ENCODE data around the gene VPS18. TPM values are rescaled to one million over a fixed set of nuclear protein-coding genes. Genes with fewer than 3 reads are reported as not detected.

Gene VPS18
- total RNA-seq = 10 to 100 TPM; 12.1 to 13.2 TPM

DNA sequence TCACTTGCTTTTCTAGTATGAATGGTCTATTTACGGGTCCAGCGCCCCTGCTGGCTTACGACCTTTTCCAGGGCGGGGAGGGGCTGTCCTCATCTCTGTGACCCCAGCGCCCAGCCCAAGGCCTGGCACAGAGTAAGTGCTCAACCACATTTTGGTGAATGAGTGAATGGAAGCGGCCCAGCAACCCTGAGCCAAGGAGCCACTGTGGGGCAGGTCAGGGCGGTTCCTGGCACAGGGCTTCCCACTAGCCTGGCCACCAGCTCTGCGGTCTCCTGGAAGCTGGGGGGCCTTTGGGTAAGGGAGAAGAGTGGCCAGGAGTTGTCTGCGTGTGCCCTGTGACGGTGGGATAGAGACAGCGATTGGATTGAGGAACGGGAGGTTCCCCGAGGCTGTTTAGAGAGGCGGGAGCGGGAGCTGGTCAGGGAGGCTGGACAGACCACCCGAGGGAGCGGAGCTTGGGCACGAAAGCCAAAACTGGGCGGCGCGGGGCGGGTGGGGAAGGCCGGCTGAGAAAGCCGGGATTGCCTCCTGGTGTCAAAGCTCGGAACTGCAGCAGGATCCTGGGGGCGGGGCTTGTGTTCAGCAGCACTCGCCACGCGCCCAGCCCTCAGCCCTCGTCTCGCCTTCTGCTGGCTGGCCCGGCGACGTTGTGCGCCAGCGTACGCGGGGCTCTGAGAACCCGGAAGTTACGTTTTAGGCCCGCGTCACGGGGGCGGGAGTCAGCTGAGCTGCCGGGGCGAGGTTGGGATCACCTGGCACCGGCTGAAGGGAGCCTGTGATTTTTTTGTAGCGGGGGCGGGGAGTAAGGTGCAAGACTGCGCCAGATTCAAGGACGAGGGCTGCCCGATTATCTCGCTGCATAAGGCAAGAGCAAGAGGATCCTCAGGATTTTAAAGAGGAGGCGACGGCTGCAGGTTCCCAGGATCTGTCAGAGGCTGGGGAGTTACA is at the start of gene VPS18:
TSS of gene VPS18 (plus strand) at position 718 of the 948 bp plus-strand sequence. CDS start 319 bp downstream, outside the sequence.
- Mint-ChIP-seq H3K9me3 (no peaks in the 10 kb centered on the region), H3K27ac (peak within 1 kb of the TSS; percentile 92), H3K4me3 (peak within 1 kb of the TSS; percentile 99), H3K4me1 (peaks cover 32% of the 10 kb centered on the region), H3K36me3 (peaks cover 6% of the 10 kb centered on the region), H3K27me3 (no peaks in the 10 kb centered on the region)
- DNase-seq = peak; percentile 99

- Mint-ChIP-seq H3K4me3 (peak overlapping the region; percentile 83), H3K27me3 (peaks cover 23% of the 10 kb centered on the region), H3K4me1 (peaks cover 15% of the 10 kb centered on the region), H3K36me3 (no peaks in the 10 kb centered on the region), H3K27ac (no peak overlapping the region), H3K9me3 (no peaks in the 10 kb centered on the region)
- peak; percentile 39 for DNase-seq
Measured at GRCh38 chr15:40844696-40845030, 49.6 kb upstream of the VPS18 start.

DNA sequence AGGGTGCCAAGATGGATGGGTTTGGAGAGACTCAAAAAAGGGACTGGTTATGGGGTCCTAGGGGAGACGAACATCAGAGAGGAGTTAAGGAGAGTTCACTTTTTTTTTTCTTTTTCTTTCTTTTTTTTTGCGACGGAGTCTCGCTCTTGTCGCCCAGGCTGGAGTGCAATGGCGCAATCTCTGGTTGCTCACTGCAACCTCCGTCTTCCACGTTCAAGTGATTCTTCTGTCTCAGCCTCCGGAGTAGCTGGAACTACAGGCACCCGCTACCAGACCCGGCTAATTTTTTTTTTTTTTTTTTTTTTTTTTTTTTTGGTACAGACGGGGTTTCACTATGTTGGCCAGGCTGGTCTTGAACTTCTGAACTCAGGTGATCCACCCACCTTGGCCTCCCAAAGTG is 49.2 kb upstream of the VPS18 start:
- H3K27ac Mint-ChIP-seq = no peak overlapping the region
- no peak for DNase-seq
- peak overlapping the region; percentile 83 for H3K4me3 Mint-ChIP-seq
- peaks cover 15% of the 10 kb centered on the region for H3K4me1 Mint-ChIP-seq
- H3K36me3 Mint-ChIP-seq = no peaks in the 10 kb centered on the region
- peaks cover 23% of the 10 kb centered on the region for H3K27me3 Mint-ChIP-seq
- no peaks in the 10 kb centered on the region for H3K9me3 Mint-ChIP-seq

DNA sequence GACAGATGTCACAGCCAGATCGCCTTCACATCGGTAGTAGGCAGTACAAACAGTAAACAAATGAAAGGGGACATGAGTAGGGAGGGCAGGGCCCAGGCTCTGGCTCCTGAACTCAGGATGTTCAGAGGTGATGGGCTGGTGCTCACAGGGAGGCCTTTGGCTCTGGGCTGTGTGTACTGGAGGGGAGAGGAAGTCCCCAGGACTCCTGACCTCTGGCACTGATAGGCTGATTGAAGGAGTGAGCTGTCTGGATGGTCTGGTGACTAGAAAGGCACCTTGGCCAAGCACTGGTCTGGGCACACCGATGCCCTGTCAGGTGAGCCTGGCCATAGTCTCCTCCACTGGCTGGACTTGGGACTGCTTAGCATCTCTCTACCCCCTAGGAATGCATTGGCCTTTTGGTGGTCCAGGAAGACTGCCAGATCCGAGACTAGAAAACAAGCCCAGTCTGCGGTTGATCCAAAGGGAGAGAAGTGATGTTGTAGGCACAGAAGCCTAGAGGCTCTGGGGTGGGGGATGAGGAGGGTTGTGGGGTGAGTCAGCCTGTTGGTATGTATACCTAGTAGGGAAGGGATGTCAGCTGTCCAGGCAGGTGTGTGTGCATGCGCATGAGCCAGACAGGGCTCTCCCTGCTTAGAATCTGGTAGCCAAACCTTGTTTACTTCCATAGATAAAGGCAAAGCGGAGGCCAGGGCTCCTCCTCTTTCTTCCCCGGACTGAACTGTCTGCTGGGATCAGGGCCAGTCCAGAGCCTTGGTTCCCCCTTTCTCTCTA is 48.6 kb upstream of the VPS18 start:
- DNase-seq = no peak
- no peaks in the 10 kb centered on the region for H3K9me3 Mint-ChIP-seq
- no peak overlapping the region for H3K4me3 Mint-ChIP-seq
- peaks cover 15% of the 10 kb centered on the region for H3K4me1 Mint-ChIP-seq
- H3K27me3 Mint-ChIP-seq = peaks cover 23% of the 10 kb centered on the region
- H3K36me3 Mint-ChIP-seq = no peaks in the 10 kb centered on the region
- H3K27ac Mint-ChIP-seq = no peak overlapping the region

DNA sequence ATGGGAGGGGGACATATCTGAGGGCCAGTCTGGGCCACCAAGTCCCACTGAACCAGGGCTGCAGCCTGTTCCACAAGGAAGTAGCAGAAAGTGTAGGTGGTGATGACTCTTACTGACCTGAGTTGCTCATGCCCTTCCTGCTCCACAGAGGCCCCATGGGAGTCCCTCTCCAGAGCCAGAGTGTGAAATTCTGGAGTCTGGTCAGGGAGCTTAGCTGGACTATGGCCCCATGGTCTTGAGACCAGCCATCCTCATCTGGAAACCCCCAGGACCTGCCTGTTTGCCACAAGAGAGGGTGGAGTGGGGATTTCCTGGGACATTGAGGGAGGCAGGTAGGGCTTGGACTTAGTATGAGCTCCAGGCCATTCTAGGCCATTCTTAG is 47.4 kb upstream of the VPS18 start:
- Mint-ChIP-seq H3K36me3 (no peaks in the 10 kb centered on the region), H3K27ac (no peak overlapping the region), H3K4me1 (peaks cover 15% of the 10 kb centered on the region), H3K27me3 (peaks cover 23% of the 10 kb centered on the region), H3K9me3 (no peaks in the 10 kb centered on the region), H3K4me3 (no peak overlapping the region)
- DNase-seq = no peak

DNA sequence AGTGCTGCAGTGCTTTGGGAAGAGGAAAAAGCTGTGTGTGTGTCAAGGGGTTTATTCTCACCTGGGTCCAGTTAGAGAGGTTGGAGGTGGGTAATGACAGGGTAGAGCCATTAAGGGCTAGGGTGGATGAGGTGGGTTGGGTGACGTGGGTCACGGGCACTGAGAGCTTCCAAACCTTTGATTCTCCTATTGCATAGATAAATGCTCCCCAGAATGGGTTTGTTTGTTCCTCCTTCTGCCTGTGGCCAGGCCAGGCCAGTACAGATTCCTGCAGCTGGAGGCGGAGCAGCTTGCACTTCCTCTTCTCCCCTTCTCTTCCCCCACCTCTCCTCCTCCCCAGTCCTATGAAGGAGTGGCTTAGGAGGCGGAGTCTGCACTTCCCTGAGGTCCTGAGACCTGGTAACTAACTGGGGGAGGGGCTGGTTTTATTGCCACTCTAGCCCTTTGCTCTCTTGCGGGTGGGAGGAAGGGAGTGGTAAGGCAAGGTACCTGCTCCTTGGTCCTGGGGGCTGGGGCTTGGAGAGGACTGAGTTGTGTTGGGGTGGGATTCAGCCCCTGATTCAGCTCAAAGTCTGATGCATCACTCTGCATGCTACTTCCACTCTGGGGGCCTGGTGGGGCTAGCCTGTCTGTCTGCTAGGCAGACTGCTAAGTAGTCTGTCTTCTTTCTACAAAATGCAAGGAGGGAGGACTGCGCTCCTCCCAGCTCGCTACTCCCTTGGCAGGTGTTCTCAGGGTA is 46.9 kb upstream of the VPS18 start:
- Mint-ChIP-seq H3K36me3 (no peaks in the 10 kb centered on the region), H3K4me1 (peaks cover 15% of the 10 kb centered on the region), H3K27ac (no peak overlapping the region), H3K27me3 (peaks cover 23% of the 10 kb centered on the region), H3K4me3 (no peak overlapping the region), H3K9me3 (no peaks in the 10 kb centered on the region)
- DNase-seq = no peak

DNA sequence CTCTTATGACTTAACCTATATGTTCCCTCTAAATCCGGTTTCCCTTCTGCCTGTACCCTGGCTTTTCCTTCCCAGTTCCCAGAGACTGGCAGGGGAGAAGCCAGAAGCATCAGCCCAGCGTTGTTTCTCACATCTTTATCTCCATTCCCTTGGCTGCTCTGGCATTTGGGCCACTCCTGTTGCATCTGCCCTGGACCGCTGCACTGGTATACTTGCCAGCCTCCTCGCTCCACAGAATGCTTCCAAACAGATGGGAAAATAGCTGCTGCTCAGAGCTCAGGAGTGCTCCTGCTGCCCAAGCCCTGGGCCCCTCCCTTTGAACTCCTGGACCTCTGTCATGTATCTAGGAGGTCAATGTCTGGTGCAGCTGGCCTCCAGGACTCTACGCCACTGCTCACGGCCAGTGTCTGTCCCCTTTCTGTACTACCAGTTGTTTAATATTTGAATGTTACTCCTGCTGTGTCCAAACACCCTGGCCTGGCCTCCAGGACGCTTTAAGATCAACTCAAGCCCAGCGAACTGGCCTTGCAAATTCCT is 43.6 kb upstream of the VPS18 start:
- peaks cover 4% of the 10 kb centered on the region for H3K27me3 Mint-ChIP-seq
- no peak overlapping the region for H3K4me3 Mint-ChIP-seq
- H3K9me3 Mint-ChIP-seq = no peaks in the 10 kb centered on the region
- no peaks in the 10 kb centered on the region for H3K36me3 Mint-ChIP-seq
- no peak for DNase-seq
- H3K4me1 Mint-ChIP-seq = peaks cover 10% of the 10 kb centered on the region
- no peak overlapping the region for H3K27ac Mint-ChIP-seq

- no peaks in the 10 kb centered on the region for H3K36me3 Mint-ChIP-seq
- no peaks in the 10 kb centered on the region for H3K9me3 Mint-ChIP-seq
- no peaks in the 10 kb centered on the region for H3K4me1 Mint-ChIP-seq
- no peak for DNase-seq
- no peak overlapping the region for H3K4me3 Mint-ChIP-seq
- H3K27ac Mint-ChIP-seq = no peak overlapping the region
- H3K27me3 Mint-ChIP-seq = no peaks in the 10 kb centered on the region
Measured at GRCh38 chr15:40852529-40852928, 41.7 kb upstream of the VPS18 start.

DNA sequence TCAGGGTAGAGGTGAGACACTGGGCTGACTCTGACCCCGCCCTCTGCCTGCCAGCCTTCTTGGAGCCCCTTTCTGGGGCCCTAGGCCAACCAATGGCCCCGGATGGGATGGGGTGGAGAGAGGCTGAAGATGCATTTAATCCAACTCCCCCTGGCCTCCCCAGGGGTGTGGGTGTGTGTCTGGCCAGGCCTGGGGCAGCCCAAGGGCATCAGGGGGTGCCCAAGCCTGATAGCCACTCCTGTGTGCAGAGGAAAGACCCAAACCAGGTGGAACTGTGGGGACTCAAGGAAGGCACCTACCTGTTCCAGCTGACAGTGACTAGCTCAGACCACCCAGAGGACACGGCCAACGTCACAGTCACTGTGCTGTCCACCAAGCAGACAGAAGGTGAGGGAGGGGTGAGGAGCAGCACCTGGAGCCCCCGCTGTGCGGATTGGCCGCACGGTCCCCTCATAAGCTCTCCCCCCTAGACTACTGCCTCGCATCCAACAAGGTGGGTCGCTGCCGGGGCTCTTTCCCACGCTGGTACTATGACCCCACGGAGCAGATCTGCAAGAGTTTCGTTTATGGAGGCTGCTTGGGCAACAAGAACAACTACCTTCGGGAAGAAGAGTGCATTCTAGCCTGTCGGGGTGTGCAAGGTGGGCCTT is 40.9 kb upstream of the VPS18 start:
- no peak for DNase-seq
- H3K27ac Mint-ChIP-seq = no peak overlapping the region
- H3K4me3 Mint-ChIP-seq = no peak overlapping the region
- no peaks in the 10 kb centered on the region for H3K27me3 Mint-ChIP-seq
- peaks cover 3% of the 10 kb centered on the region for H3K4me1 Mint-ChIP-seq
- no peaks in the 10 kb centered on the region for H3K9me3 Mint-ChIP-seq
- no peaks in the 10 kb centered on the region for H3K36me3 Mint-ChIP-seq

- Mint-ChIP-seq H3K27me3 (no peaks in the 10 kb centered on the region), H3K4me3 (no peak overlapping the region), H3K4me1 (peaks cover 3% of the 10 kb centered on the region), H3K9me3 (no peaks in the 10 kb centered on the region), H3K27ac (no peak overlapping the region), H3K36me3 (no peaks in the 10 kb centered on the region)
- DNase-seq = no peak
Measured at GRCh38 chr15:40854161-40854560, 40.1 kb upstream of the VPS18 start.

DNA sequence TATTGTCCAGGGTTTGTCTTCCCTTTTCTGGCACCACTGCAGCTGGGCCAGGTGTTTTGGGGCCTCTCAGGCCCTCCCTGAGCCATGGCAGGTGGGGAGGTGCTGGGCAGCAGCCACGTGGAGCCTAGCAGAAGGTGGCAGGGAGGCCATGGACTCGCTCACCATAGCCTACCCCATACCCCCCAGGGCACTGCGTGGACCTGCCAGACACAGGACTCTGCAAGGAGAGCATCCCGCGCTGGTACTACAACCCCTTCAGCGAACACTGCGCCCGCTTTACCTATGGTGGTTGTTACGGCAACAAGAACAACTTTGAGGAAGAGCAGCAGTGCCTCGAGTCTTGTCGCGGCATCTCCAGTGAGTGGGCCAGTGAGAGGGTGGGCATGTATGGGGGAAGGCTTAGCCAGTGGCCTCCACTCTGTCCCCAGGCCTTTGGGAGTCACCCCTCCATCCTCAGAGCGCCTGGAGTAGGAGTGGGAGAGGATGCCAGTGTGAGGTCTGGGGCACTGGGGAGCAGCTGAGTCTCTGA is 38.5 kb upstream of the VPS18 start:
- H3K4me3 Mint-ChIP-seq = no peak overlapping the region
- H3K4me1 Mint-ChIP-seq = peaks cover 6% of the 10 kb centered on the region
- no peaks in the 10 kb centered on the region for H3K36me3 Mint-ChIP-seq
- no peak overlapping the region for H3K27ac Mint-ChIP-seq
- no peaks in the 10 kb centered on the region for H3K27me3 Mint-ChIP-seq
- no peaks in the 10 kb centered on the region for H3K9me3 Mint-ChIP-seq
- DNase-seq = no peak

- peaks cover 6% of the 10 kb centered on the region for H3K4me1 Mint-ChIP-seq
- no peak overlapping the region for H3K4me3 Mint-ChIP-seq
- H3K36me3 Mint-ChIP-seq = no peaks in the 10 kb centered on the region
- no peak for DNase-seq
- no peaks in the 10 kb centered on the region for H3K9me3 Mint-ChIP-seq
- no peaks in the 10 kb centered on the region for H3K27me3 Mint-ChIP-seq
- H3K27ac Mint-ChIP-seq = no peak overlapping the region
Measured at GRCh38 chr15:40856746-40857145, 37.5 kb upstream of the VPS18 start.

DNA sequence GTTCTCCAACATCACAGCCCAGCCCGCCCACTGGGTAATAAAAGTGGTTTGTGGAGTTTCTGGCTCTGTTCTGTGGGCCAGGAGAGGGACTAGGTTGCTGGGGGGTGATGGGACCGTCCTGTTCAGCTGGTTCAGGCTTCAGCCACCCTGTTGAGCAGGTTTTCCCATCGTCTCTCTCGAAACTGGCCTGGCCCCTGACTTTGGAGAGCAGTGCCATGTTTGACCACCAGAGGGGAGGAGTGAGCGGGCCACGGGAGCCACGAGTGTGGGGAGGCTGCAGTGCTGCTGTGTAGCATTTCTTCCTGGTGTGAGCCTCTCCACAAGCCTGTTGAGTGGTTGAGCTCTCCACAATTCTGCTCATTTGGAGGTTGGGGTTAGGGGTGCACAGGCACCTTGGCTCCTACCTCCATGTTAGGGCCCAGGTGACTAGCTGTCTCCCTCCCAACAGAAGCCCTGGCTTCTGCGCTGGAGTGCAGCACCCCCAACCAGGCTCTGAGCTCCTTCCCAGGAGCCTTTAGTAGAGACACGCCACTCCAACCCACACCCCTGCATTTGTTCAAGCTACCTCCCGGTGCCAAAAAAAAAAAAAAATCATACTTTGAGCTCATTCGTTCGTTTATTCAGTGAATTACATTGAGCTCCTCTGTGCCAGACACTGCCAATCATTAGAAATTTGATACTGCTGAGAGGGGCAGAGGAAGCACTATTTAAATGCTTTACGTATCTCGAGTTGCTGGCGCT is 36.5 kb upstream of the VPS18 start:
- Mint-ChIP-seq H3K27ac (no peak overlapping the region), H3K4me3 (no peak overlapping the region), H3K27me3 (no peaks in the 10 kb centered on the region), H3K4me1 (peaks cover 6% of the 10 kb centered on the region), H3K9me3 (no peaks in the 10 kb centered on the region), H3K36me3 (no peaks in the 10 kb centered on the region)
- DNase-seq = peak; percentile 80

GRCh38 chr15:40858706-40859105 is 35.5 kb upstream of the VPS18 start:
- no peak for DNase-seq
- H3K36me3 Mint-ChIP-seq = no peaks in the 10 kb centered on the region
- no peaks in the 10 kb centered on the region for H3K9me3 Mint-ChIP-seq
- no peak overlapping the region for H3K4me3 Mint-ChIP-seq
- H3K27ac Mint-ChIP-seq = no peak overlapping the region
- H3K27me3 Mint-ChIP-seq = no peaks in the 10 kb centered on the region
- H3K4me1 Mint-ChIP-seq = peaks cover 6% of the 10 kb centered on the region

Measured in activated naive CD8-positive, alpha-beta T cell treated with anti-CD3 and anti-CD28 coated beads for 36 hours (primary cell).